GM10266 (cell line): ENCODE measurements around the gene ZNF652.

Experiments
- DNase-seq: peaks from one replicate; pipeline ENCODE4 v3.0.0; 2012; ENCODE audit errors: extremely low spot score
- CTCF ChIP-seq: IDR thresholded peaks from 2 replicates; pipeline ENCODE4 v1.5.1; 2012; ENCODE audit warnings: mild to moderate bottlenecking, low read depth; ENCODE audit not compliant: control insufficient read depth, insufficient read depth; ENCODE audit errors: missing control alignments

Gene ZNF652

GRCh38 chr17:49403514-49404289 lies 41.7 kb upstream of the ZNF652 start:
- no peak for DNase-seq
- no peak for TF ChIP-seq CTCF

- DNase-seq = no peak
- no peak for TF ChIP-seq CTCF
These were observed 40.7 kb upstream of the ZNF652 start for GRCh38 chr17:49402706-49403105.

GRCh38 chr17:49401971-49402611 lies 40.0 kb upstream of the ZNF652 start:
- DNase-seq = no peak
- no peak for TF ChIP-seq CTCF

DNA sequence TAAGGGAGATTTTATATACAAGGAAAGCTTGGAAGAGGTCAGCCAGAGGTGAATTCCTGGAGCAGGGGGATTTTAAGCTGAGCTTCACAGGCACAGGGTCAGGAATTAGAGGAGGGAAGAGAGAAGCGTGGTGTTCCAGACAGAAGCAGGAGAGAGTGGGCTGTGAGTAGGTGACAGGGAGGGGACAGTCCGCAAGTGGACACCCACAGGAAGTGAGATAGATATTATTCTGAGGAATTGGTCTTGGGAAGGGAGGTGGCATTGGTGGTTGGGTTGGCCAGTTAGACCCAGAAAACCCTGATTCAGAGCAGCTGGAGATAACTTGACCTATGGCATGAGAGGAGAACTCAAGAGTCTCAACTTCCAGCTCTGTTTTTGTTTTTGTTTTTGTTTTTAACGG lies 37.9 kb upstream of the ZNF652 start:
- TF ChIP-seq CTCF = no peak
- DNase-seq = no peak

DNA sequence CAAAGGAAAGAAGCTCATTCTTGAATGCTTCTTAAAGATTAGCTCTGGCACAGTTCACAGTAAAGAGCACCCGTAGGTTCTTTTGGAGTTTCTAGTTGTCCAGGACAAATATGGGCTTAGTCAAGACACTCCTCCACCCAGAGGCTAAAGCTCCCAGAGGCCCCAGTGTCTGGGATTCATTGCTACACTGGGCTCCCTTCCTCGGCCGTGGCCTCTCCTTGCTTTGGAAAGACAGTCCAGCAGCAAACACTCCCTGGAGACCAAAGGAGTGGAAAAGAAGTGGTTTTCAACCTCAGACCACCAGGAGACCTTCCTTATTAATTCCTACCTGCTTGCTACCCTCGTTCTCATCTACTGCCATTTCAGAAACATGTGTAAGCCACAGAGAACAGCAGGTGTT lies 35.5 kb upstream of the ZNF652 start:
- no peak for TF ChIP-seq CTCF
- no peak for DNase-seq

DNA sequence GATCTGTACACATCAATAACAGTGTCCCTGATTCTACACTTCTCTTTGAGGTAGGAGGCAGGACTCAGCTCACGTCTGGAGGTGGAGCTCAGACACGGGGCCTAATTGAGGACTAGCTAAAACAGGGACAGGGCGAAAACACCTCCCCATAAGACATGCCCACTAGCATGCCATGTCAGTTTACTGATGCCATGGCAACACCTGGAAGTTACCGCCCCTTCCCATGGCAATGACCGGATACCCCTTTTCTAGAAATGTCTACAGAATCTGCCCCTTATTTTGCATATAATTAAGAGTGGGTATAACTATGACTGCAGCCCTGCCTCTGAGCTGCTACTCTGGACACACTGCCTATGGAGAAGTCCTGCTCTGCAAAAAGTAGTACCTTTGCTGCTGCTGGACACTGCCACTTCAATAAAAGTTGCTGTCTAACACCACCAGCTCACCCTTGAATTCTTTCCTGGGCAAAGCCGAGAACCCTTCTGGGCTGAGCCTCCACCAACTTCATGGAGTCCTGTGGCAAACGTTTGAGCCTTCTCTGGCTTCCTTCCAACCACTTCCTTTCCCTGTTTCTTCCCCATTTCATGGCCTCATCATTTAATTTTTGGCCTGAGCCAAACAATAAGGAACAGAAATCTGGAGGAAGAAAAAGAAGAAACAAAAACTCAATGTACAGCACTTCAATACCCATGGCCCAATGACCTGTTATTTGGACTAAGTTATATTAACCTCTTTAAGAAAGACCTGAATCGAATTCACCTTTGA lies 31.6 kb upstream of the ZNF652 start:
- TF ChIP-seq CTCF = no peak
- DNase-seq = no peak
